Gastroesophageal sphincter (tissue), 4 donors: ENCODE measurements around the gene RSPH3. TPM values are rescaled to one million over a fixed set of nuclear protein-coding genes. Genes with fewer than 3 reads are reported as not detected.

Experiments used
- ATAC-seq: fragments of 150-250 bp; one replicate; pipeline ENCODE4 v1.9.1; 2016; ENCODE audit warnings: mild to moderate bottlenecking, moderate library complexity
- H3K27ac ChIP-seq, 4 donors: fragments of 200-600 bp; sonication (generic) in 3 of 4; 1 replicate in 3 of 4; 2 replicates in 1 of 4; pipeline ENCODE4 v1.5.1; 2016 to 2019
- H3K27me3 ChIP-seq: fragments of 200-600 bp; sonication (generic); one replicate; pipeline ENCODE4 v1.5.1; 2019
- H3K36me3 ChIP-seq, 2 donors: fragments of 200-600 bp; sonication (generic); one replicate each; pipeline ENCODE4 v1.5.1; 2019; ENCODE audit warnings: control low read depth in 1 of 2
- H3K4me1 ChIP-seq, 3 donors: fragments of 200-600 bp; sonication (generic); 1 replicate in 2 of 3; 2 replicates in 1 of 3; pipeline ENCODE4 v1.5.1; 2016 to 2019; ENCODE audit warnings: control low read depth in 2 of 3
- H3K4me3 ChIP-seq, 2 donors: fragments of 200-600 bp; sonication (generic); one replicate each; pipeline ENCODE4 v1.5.1; 2019; ENCODE audit warnings: mild to moderate bottlenecking in 1 of 2, moderate library complexity in 1 of 2
- H3K9me3 ChIP-seq, 3 donors: fragments of 200-600 bp; sonication (generic); one replicate each; pipeline ENCODE4 v1.5.1; 2017 to 2019; ENCODE audit warnings: control low read depth in 2 of 3
- CTCF ChIP-seq, 4 experiments: fragments of 200-600 bp in 2 of 4; fragments of 450-650 bp in 2 of 4; sonication (generic) in 1 of 4; IDR thresholded peaks; one replicate each; pipeline ENCODE4 v1.5.1; 2017 to 2019; ENCODE audit warnings: antibody characterized with exemption in 4 of 4, mild to moderate bottlenecking in 2 of 4, moderate library complexity in 2 of 4
- EP300 ChIP-seq: sonication (generic); formaldehyde crosslinking; IDR thresholded peaks from one replicate; pipeline ENCODE4 v1.6.1; 2017; ENCODE audit warnings: antibody characterized with exemption, mild to moderate bottlenecking
- POLR2A ChIP-seq, 2 donors: fragments of 450-650 bp; IDR thresholded peaks; one replicate each; pipeline ENCODE4 v1.6.1; 2017; ENCODE audit warnings: antibody characterized with exemption in 2 of 2, mild to moderate bottlenecking in 2 of 2, moderate library complexity in 1 of 2
- POLR2AphosphoS5 ChIP-seq: sonication (generic); formaldehyde crosslinking; IDR thresholded peaks from one replicate; pipeline ENCODE4 v1.6.1; 2017; ENCODE audit warnings: antibody characterized with exemption
- WGBS, 2 donors: methylation state at CpG; one replicate each; pipeline ENCODE4 v1.1.5; 2018; ENCODE audit warnings: low coverage in 1 of 2; 5-methylcytosine and 5-hydroxymethylcytosine counted together
- total RNA-seq, 4 donors: library from RNA; depleted of rRNA; stranded (reverse); fragments of >200 nt; gene quantifications; one replicate each; pipeline ENCODE4 v1.1.0, GENCODE V29; 2016

RSPH3 gene
- total RNA-seq, 4 donors from 2014 or later = 6.7 to 23.1 (median 13.0) TPM

GRCh38 chr6:159008656-159009288 is 8.8 kb upstream of the RSPH3 start:
- H3K4me1 ChIP-seq = no peaks in the 10 kb centered on the region
- no peak overlapping the region for H3K27ac ChIP-seq
- no peak for ATAC-seq
- no peak for TF ChIP-seq POLR2AphosphoS5
- TF ChIP-seq CTCF (IDR thresholded peaks at IDR 0.05) = peak in 2 of 4 experiments; percentile 13 to 39
- TF ChIP-seq EP300 = no peak
- TF ChIP-seq POLR2A (IDR thresholded peaks at IDR 0.05) = no peak
- H3K36me3 ChIP-seq = no peaks in the 10 kb centered on the region
- H3K9me3 ChIP-seq = no peaks in the 10 kb centered on the region
- 64 to 73% methylated on average over 4 to 10 of the region's 10 CpGs for WGBS, 2 donors
- no peaks in the 10 kb centered on the region for H3K27me3 ChIP-seq
- no peak overlapping the region for H3K4me3 ChIP-seq

- H3K36me3 ChIP-seq = no peaks in the 10 kb centered on the region
- no peak overlapping the region for H3K4me3 ChIP-seq
- no peaks in the 10 kb centered on the region for H3K4me1 ChIP-seq
- WGBS, 2 donors = 91 to 92% methylated on average over 5 of the region's 5 CpGs
- H3K27ac ChIP-seq = no peak overlapping the region
- TF ChIP-seq CTCF (IDR thresholded peaks at IDR 0.05) = no peak
- H3K27me3 ChIP-seq = no peaks in the 10 kb centered on the region
- no peak for ATAC-seq
- H3K9me3 ChIP-seq = no peaks in the 10 kb centered on the region
Measured at GRCh38 chr6:159007510-159007909, 7.5 kb upstream of the RSPH3 start.

- Histone ChIP-seq H3K27me3 (no peaks in the 10 kb centered on the region), H3K4me1 (peaks cover 0 to 12% (median 6%) of the 10 kb centered on the region in 3 donors), H3K27ac (no peak overlapping the region), H3K36me3 (no peaks in the 10 kb centered on the region), H3K9me3 (no peaks in the 10 kb centered on the region), H3K4me3 (no peak overlapping the region)
- no peak for ATAC-seq
- TF ChIP-seq EP300 (no peak), POLR2AphosphoS5 (no peak), CTCF (IDR thresholded peaks at IDR 0.05) (no peak), POLR2A (IDR thresholded peaks at IDR 0.05) (no peak)
- WGBS, 2 donors = 82 to 88% methylated on average over 4 to 5 of the region's 5 CpGs
Measured at GRCh38 chr6:159005436-159005835, 5.4 kb upstream of the RSPH3 start.

- TF ChIP-seq POLR2AphosphoS5 (no peak), CTCF (IDR thresholded peaks at IDR 0.05) (no peak), EP300 (no peak), POLR2A (IDR thresholded peaks at IDR 0.05) (no peak)
- no peaks in the 10 kb centered on the region for H3K27me3 ChIP-seq
- H3K27ac ChIP-seq = no peak overlapping the region
- H3K4me1 ChIP-seq = peaks cover 0 to 16% (median 6%) of the 10 kb centered on the region in 3 donors
- H3K4me3 ChIP-seq = no peak overlapping the region
- no peak for ATAC-seq
- 60 to 82% methylated on average over 3 of the region's 3 CpGs for WGBS, 2 donors
- H3K9me3 ChIP-seq = no peaks in the 10 kb centered on the region
- no peaks in the 10 kb centered on the region for H3K36me3 ChIP-seq
Measured at GRCh38 chr6:159004592-159004991, 4.6 kb upstream of the RSPH3 start.

GRCh38 chr6:159002432-159003155 is 2.6 kb upstream of the RSPH3 start:
- WGBS, 2 donors = 83 to 90% methylated on average over 7 to 12 of the region's 12 CpGs
- Histone ChIP-seq H3K27me3 (no peaks in the 10 kb centered on the region), H3K4me1 (peaks cover 0 to 25% (median 6%) of the 10 kb centered on the region in 3 donors), H3K4me3 (no peak overlapping the region), H3K36me3 (no peaks in the 10 kb centered on the region), H3K9me3 (no peaks in the 10 kb centered on the region), H3K27ac (no peak overlapping the region)
- no peak for ATAC-seq
- no peak for TF ChIP-seq CTCF (IDR thresholded peaks at IDR 0.05)
- no peak for TF ChIP-seq POLR2A (IDR thresholded peaks at IDR 0.05)
- TF ChIP-seq EP300 = no peak
- TF ChIP-seq POLR2AphosphoS5 = no peak
